Hematopoietic multipotent progenitor cell treated with erythropoietin and hydrocortisone succinate and interleukin-3 and kit ligand, for 17 days (in vitro differentiated cells): ENCODE measurements around the gene ARRDC1.

Source experiments
- DNase-seq: peaks from one replicate; pipeline ENCODE4 v3.0.0-alpha.2; 2015; ENCODE audit warnings: low spot score

The ARRDC1 gene

GRCh38 chr9:137640862-137641261 is 35.4 kb downstream of the ARRDC1 start:
- DNase-seq: no peak

- no peak for DNase-seq
Observed at GRCh38 chr9:137642118-137642601, 36.7 kb downstream of the ARRDC1 start.

- no peak for DNase-seq
Observed at GRCh38 chr9:137642892-137643291, 37.4 kb downstream of the ARRDC1 start.

- DNase-seq: no peak
Observed at GRCh38 chr9:137643921-137644320, 38.4 kb downstream of the ARRDC1 start.

GRCh38 chr9:137645211-137645610 is 39.7 kb downstream of the ARRDC1 start:
- no peak for DNase-seq

GRCh38 chr9:137646341-137646740 is 40.9 kb downstream of the ARRDC1 start:
- no peak for DNase-seq

- DNase-seq: no peak
Observed at GRCh38 chr9:137647096-137647714, 41.7 kb downstream of the ARRDC1 start.

- DNase-seq: no peak
Observed at GRCh38 chr9:137648396-137648795, 42.9 kb downstream of the ARRDC1 start.

- DNase-seq: no peak
Observed at GRCh38 chr9:137649553-137649952, 44.1 kb downstream of the ARRDC1 start.

- DNase-seq: no peak
Observed at GRCh38 chr9:137650259-137650658, 44.8 kb downstream of the ARRDC1 start.

- DNase-seq: no peak
Observed at GRCh38 chr9:137650779-137651178, 45.3 kb downstream of the ARRDC1 start.

GRCh38 chr9:137656416-137656815 is 50.9 kb downstream of the ARRDC1 start:
- DNase-seq: no peak

GRCh38 chr9:137657606-137658005 is 52.1 kb downstream of the ARRDC1 start:
- DNase-seq: no peak

- no peak for DNase-seq
Observed at GRCh38 chr9:137658781-137659180, 53.3 kb downstream of the ARRDC1 start.

GRCh38 chr9:137660144-137660543 is 54.7 kb downstream of the ARRDC1 start:
- no peak for DNase-seq

GRCh38 chr9:137663584-137663983 is 58.1 kb downstream of the ARRDC1 start:
- DNase-seq: no peak

GRCh38 chr9:137664676-137665075 is 59.2 kb downstream of the ARRDC1 start:
- no peak for DNase-seq
